ENCODE data around the gene RAC2.

The RAC2 gene

GRCh38 chr22:37184816-37185541 is 59.1 kb downstream of the RAC2 start:
- H3K27ac ChIP-seq: no peak overlapping the region
- no peak for TF ChIP-seq CTCF (conservative IDR thresholded peaks at IDR 0.05)
- no peak for TF ChIP-seq ZFX (IDR thresholded peaks at IDR 0.05)

GRCh38 chr22:37184380-37184755 is 59.7 kb downstream of the RAC2 start:
- TF ChIP-seq ZFX (IDR thresholded peaks at IDR 0.05) (no peak), CTCF (conservative IDR thresholded peaks at IDR 0.05) (no peak)
- no peak overlapping the region for H3K27ac ChIP-seq

GRCh38 chr22:37183432-37184379 is 60.4 kb downstream of the RAC2 start:
- TF ChIP-seq CTCF (conservative IDR thresholded peaks at IDR 0.05): no peak
- TF ChIP-seq ZFX (IDR thresholded peaks at IDR 0.05): no peak
- H3K27ac ChIP-seq: no peak overlapping the region

GRCh38 chr22:37182949-37183245 is 61.2 kb downstream of the RAC2 start:
- TF ChIP-seq ZFX (IDR thresholded peaks at IDR 0.05) (no peak), CTCF (conservative IDR thresholded peaks at IDR 0.05) (no peak)
- no peak overlapping the region for H3K27ac ChIP-seq

GRCh38 chr22:37182101-37182948 is 61.7 kb downstream of the RAC2 start:
- no peak for TF ChIP-seq ZFX (IDR thresholded peaks at IDR 0.05)
- no peak for TF ChIP-seq CTCF (conservative IDR thresholded peaks at IDR 0.05)
- no peak overlapping the region for H3K27ac ChIP-seq

GRCh38 chr22:37181681-37182080 is 62.4 kb downstream of the RAC2 start:
- no peak overlapping the region for H3K27ac ChIP-seq
- no peak for TF ChIP-seq CTCF (conservative IDR thresholded peaks at IDR 0.05)
- no peak for TF ChIP-seq ZFX (IDR thresholded peaks at IDR 0.05)

Measured in C4-2B (cell line).